GM12874 (cell line): ENCODE data around the gene SLC22A3.

ENCODE experiments used
- CTCF ChIP-seq: IDR thresholded peaks from 2 replicates; pipeline ENCODE4 v1.5.1; 2011; ENCODE audit warnings: low read depth, mild to moderate bottlenecking, control low read depth, low read length, moderate library complexity; ENCODE audit not compliant: insufficient read depth

Gene SLC22A3

GRCh38 chr6:160391419-160392116 is 43.4 kb downstream of the SLC22A3 start:
- no peak for TF ChIP-seq CTCF

- no peak for TF ChIP-seq CTCF
Observed at GRCh38 chr6:160393891-160394653, 45.9 kb downstream of the SLC22A3 start.

- no peak for TF ChIP-seq CTCF
Observed at GRCh38 chr6:160394654-160395035, 46.5 kb downstream of the SLC22A3 start.

- TF ChIP-seq CTCF, result no peak
Observed at GRCh38 chr6:160395187-160395586, 47.0 kb downstream of the SLC22A3 start.

- no peak for TF ChIP-seq CTCF
Observed at GRCh38 chr6:160396292-160396691, 48.1 kb downstream of the SLC22A3 start.

- no peak for TF ChIP-seq CTCF
Observed at GRCh38 chr6:160398674-160399271, 50.6 kb downstream of the SLC22A3 start.

GRCh38 chr6:160400446-160400845 is 52.3 kb downstream of the SLC22A3 start:
- TF ChIP-seq CTCF, result no peak
